ENCODE results near the gene DTL.

The DTL gene

DNA sequence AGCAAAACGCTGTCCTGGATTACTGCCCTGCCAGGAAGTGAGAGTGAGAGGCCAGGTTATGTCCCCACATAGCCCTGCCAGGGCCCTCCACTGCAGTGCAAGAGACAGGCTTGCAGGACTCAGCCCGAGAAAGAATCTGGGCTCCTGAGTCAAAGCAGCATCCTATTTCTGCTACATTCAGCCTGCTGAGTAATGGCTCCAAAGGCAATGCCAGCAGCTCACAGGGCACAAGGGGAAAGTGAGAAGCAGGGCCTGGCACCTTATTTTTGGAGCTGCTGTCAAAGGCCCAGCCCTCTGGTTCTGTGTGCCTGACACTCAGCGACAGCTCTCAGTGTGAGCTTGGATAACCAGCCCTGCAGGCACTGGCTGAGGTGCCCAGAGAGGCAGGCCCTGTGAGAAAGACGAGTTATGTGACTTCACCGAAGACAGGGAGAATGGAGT is 83.9 kb downstream of the DTL start:
- Histone ChIP-seq H3K4me3 (ENCODE audit: low read depth, low read length) (no peak overlapping the region), H3K9me3 (ENCODE audit: control insufficient read depth, insufficient read depth, low read length) (no peaks in the 10 kb centered on the region), H3K36me3 (ENCODE audit: control insufficient read depth, insufficient read depth, low read length) (no peaks in the 10 kb centered on the region), H3K4me1 (ENCODE audit: control insufficient read depth, insufficient read depth, low read length) (no peaks in the 10 kb centered on the region), H3K27me3 (ENCODE audit: control insufficient read depth, insufficient read depth, low read length) (no peaks in the 10 kb centered on the region), H3K9ac (ENCODE audit: low read depth, low read length) (no peak overlapping the region)

DNA sequence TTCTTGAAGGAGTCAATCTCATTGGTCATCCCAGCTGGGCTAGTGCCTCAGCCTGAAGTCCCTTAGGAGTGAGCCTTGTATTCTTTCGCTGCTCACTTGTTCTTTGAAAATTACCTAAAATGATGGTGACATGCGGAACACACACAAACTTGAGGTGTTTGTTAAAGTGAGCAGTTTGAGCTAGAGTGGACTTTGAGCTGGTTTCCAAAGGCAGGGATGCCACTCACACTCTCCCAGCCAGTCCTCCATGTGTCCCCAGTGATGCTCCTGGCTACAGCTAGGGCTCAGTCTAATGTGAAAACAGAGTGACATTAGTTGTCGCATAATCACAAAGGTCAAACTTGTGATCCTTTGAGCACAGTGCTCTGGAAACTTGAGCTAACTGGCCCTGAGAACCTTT is 84.3 kb downstream of the DTL start:
- Histone ChIP-seq H3K36me3 (ENCODE audit: control insufficient read depth, insufficient read depth, low read length) (no peaks in the 10 kb centered on the region), H3K4me3 (ENCODE audit: low read depth, low read length) (no peak overlapping the region), H3K4me1 (ENCODE audit: control insufficient read depth, insufficient read depth, low read length) (no peaks in the 10 kb centered on the region), H3K9ac (ENCODE audit: low read depth, low read length) (no peak overlapping the region), H3K27me3 (ENCODE audit: control insufficient read depth, insufficient read depth, low read length) (no peaks in the 10 kb centered on the region), H3K9me3 (ENCODE audit: control insufficient read depth, insufficient read depth, low read length) (no peaks in the 10 kb centered on the region)

DNA sequence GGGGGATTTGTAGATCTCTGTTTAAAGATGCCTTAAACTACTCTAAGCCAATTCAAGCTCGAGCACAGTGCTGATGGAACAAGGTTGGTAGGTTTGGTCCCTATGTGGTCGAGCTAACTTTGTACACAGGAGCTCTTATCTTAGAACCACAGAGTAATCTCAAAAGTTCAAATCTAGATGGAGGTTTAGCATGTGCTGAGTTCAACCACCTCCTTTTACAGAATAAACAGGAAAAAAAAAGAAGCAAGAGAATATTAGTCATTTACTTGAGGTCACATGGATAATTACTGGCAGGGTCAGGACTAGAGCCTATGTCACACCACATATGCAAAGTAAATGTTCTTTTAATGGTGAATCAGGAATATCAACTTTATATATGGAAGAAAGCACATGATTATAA is 86.2 kb downstream of the DTL start:
- Histone ChIP-seq H3K9me3 (ENCODE audit: control insufficient read depth, insufficient read depth, low read length) (no peaks in the 10 kb centered on the region), H3K4me1 (ENCODE audit: control insufficient read depth, insufficient read depth, low read length) (no peaks in the 10 kb centered on the region), H3K9ac (ENCODE audit: low read depth, low read length) (no peak overlapping the region)

DNA sequence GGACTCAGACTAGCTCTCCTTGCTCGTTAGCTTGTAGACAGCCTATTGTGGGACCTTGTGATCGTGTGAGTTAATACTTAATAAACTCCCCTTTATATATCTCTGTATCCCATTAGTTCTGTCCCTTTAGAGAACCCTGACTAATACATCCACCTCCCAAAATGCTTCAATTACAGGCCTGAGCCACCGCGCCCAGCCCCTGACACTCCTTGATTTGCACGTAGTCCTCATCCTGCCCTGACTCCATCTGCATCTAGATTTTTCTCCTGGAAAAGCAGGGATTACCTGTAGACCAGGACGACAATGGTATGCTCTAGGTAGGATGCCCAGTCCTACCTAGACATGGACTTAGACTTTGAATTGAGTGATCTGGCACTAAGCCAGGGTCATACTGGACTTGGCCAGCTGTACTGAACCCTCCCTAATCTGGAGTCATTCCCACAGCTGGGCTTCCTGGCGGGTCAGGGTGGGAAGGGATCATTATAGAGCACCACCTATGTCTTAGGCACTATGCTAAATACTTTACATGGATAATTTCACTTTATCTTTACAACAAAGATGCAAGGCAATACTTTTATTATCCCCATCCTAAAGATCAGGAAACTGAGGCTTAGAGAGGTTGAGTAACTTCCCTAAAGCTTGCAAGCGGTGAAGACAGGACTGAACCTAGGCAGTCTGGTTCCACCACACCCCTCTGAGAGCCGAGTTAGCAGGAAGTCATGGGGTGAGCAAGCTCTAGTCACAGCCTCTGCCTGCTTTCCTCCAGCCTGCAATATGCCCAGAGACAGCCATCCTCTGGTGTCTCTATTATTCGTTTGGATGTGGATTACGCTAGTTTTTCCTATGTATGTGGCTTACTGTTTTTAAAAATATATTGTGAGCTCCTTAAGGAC is 89.4 kb downstream of the DTL start:
- no peaks in the 10 kb centered on the region for H3K9me3 ChIP-seq (ENCODE audit: control insufficient read depth, insufficient read depth, low read length)
- no peak overlapping the region for H3K4me3 ChIP-seq (ENCODE audit: low read depth, low read length)
- no peaks in the 10 kb centered on the region for H3K36me3 ChIP-seq (ENCODE audit: control insufficient read depth, insufficient read depth, low read length)
- peaks cover 5% of the 10 kb centered on the region for H3K4me1 ChIP-seq (ENCODE audit: control insufficient read depth, insufficient read depth, low read length)
- H3K9ac ChIP-seq (ENCODE audit: low read depth, low read length): no peak overlapping the region
- no peaks in the 10 kb centered on the region for H3K27me3 ChIP-seq (ENCODE audit: control insufficient read depth, insufficient read depth, low read length)

More for the DNA sequence above, 86.2 kb downstream of the DTL start:
- Histone ChIP-seq H3K27me3 (ENCODE audit: control insufficient read depth, insufficient read depth, low read length) (no peaks in the 10 kb centered on the region), H3K36me3 (ENCODE audit: control insufficient read depth, insufficient read depth, low read length) (no peaks in the 10 kb centered on the region), H3K4me3 (ENCODE audit: low read depth, low read length) (no peak overlapping the region)

DNA sequence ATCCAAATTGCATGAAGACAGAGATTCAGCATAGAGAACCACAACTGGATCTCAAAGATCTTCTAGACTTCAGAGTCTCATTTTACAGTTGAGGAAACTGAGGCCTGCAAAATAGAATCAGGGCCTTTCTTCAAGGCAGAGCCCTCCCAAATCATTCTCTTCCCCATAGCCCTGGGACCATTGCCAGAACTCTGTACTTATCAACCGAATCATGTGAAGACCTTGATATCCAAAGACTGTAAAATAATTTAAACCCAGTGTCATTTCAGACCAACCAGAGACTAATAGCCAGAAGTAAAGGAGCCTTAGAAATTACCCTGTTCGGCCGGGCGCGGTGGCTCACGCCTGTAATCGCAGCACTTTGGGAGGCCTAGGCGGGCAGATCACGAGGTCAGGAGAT is 90.1 kb downstream of the DTL start:
- Histone ChIP-seq H3K27me3 (ENCODE audit: control insufficient read depth, insufficient read depth, low read length) (no peaks in the 10 kb centered on the region), H3K9me3 (ENCODE audit: control insufficient read depth, insufficient read depth, low read length) (no peaks in the 10 kb centered on the region), H3K9ac (ENCODE audit: low read depth, low read length) (no peak overlapping the region), H3K4me3 (ENCODE audit: low read depth, low read length) (no peak overlapping the region), H3K36me3 (ENCODE audit: control insufficient read depth, insufficient read depth, low read length) (no peaks in the 10 kb centered on the region), H3K4me1 (ENCODE audit: control insufficient read depth, insufficient read depth, low read length) (peaks cover 5% of the 10 kb centered on the region)

DNA sequence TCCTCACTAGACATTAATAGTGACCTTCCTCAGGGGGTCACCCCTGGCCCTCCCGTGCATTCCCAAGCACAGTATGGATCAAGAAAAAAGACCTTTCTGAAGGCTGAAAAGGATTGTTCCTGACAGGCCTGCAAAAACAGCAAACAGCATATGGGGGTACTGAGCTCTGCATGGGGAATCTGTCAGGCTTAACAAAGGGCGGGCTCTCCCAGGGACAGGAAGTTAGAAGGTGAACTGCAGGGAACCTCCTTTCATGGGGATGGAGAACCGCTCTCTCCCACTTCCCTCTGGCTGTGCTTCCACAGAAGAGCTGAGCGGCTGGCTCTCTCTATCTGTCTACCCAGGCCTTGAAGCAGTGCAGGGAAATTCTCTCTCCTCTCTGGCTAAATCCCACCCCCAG is 91.7 kb downstream of the DTL start:
- no peaks in the 10 kb centered on the region for H3K27me3 ChIP-seq (ENCODE audit: control insufficient read depth, insufficient read depth, low read length)
- no peak overlapping the region for H3K4me3 ChIP-seq (ENCODE audit: low read depth, low read length)
- H3K36me3 ChIP-seq (ENCODE audit: control insufficient read depth, insufficient read depth, low read length): no peaks in the 10 kb centered on the region
- peaks cover 5% of the 10 kb centered on the region for H3K4me1 ChIP-seq (ENCODE audit: control insufficient read depth, insufficient read depth, low read length)
- H3K9ac ChIP-seq (ENCODE audit: low read depth, low read length): no peak overlapping the region
- H3K9me3 ChIP-seq (ENCODE audit: control insufficient read depth, insufficient read depth, low read length): no peaks in the 10 kb centered on the region

DNA sequence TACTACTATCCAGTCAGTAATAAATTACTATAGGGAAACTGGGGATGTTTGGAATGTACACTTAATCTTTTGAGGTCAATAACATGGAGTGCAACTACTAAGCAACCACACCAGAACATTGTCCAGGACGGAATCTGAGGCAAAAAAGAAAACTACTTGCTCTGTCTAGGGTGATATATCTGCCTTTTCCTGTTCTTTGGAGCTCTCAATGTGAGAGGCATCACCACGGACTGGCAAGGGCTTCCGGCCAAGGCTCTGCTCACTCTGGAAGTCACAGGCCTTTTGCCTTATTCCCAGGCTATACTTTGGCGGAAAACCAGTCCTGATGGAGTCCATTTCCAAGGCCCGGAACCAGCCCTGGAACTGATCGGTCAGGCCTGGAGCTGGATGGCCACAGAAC is 94.2 kb downstream of the DTL start:
- H3K4me3 ChIP-seq (ENCODE audit: low read depth, low read length): no peak overlapping the region
- H3K36me3 ChIP-seq (ENCODE audit: control insufficient read depth, insufficient read depth, low read length): no peaks in the 10 kb centered on the region
- peaks cover 5% of the 10 kb centered on the region for H3K4me1 ChIP-seq (ENCODE audit: control insufficient read depth, insufficient read depth, low read length)
- H3K9me3 ChIP-seq (ENCODE audit: control insufficient read depth, insufficient read depth, low read length): no peaks in the 10 kb centered on the region
- H3K27me3 ChIP-seq (ENCODE audit: control insufficient read depth, insufficient read depth, low read length): no peaks in the 10 kb centered on the region
- no peak overlapping the region for H3K9ac ChIP-seq (ENCODE audit: low read depth, low read length)

DNA sequence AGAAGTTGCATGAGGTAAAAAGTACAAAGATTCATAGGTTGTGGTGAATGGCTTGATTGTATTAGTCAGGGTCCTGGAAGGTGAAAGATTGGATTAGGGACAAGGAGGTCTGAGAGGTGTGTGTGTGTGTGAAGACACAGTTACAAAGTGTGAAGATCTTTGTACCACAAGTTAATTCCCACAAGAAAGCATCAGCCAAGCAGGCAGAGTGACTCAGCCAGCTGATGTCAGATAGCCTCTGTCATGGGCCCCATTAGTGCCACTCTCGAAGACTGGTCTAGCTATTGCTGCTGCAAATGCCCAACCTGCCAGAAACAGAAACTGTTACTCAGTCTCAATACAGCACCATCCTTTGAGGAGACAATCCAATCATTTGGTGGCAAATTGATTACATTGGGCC is 96.5 kb downstream of the DTL start:
- H3K36me3 ChIP-seq (ENCODE audit: control insufficient read depth, insufficient read depth, low read length): no peaks in the 10 kb centered on the region
- H3K9ac ChIP-seq (ENCODE audit: low read depth, low read length): no peak overlapping the region
- H3K27me3 ChIP-seq (ENCODE audit: control insufficient read depth, insufficient read depth, low read length): no peaks in the 10 kb centered on the region

DNA sequence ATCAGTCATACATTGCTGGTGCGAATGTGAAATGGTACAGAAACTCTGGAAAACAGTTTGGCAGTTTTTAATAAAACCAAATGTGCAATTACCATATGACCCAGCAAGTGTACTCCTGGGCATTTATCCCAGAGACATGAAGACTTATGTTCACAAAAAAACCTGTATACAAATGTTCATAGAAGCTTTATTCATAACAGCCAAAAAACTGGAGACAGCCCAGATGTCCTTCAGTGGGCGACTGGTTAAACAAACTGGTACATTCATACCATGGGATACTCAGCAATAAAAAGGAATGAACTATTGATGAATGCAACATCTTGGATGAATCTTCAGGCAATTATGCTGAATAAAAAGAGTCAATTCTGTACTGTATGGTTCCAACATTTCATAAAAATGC is 97.8 kb downstream of the DTL start:
- Histone ChIP-seq H3K4me3 (ENCODE audit: low read depth, low read length) (no peak overlapping the region), H3K9me3 (ENCODE audit: control insufficient read depth, insufficient read depth, low read length) (no peaks in the 10 kb centered on the region), H3K36me3 (ENCODE audit: control insufficient read depth, insufficient read depth, low read length) (no peaks in the 10 kb centered on the region), H3K4me1 (ENCODE audit: control insufficient read depth, insufficient read depth, low read length) (no peaks in the 10 kb centered on the region), H3K27me3 (ENCODE audit: control insufficient read depth, insufficient read depth, low read length) (no peaks in the 10 kb centered on the region), H3K9ac (ENCODE audit: low read depth, low read length) (no peak overlapping the region)

More for the DNA sequence above, 96.5 kb downstream of the DTL start:
- Histone ChIP-seq H3K4me3 (ENCODE audit: low read depth, low read length) (no peak overlapping the region), H3K4me1 (ENCODE audit: control insufficient read depth, insufficient read depth, low read length) (peaks cover 4% of the 10 kb centered on the region), H3K9me3 (ENCODE audit: control insufficient read depth, insufficient read depth, low read length) (no peaks in the 10 kb centered on the region)

DNA sequence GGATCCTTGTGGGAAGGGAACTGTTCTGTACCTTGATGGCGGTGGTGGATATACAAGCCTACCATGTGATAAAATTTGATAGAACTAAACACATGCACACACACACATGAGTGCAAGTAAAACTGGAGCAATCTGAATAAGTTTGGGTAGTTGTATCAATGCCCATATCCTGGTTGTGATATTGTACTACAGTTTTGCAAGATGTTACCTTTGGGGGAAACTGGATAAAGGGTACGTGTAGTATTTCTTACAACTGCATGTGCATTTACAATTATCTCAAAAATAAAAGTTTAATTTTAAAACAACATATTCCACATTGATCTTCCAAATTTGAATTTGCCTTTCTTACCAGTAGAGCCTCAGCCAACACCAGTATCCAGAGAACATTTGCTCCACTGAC is 99.6 kb downstream of the DTL start:
- no peaks in the 10 kb centered on the region for H3K9me3 ChIP-seq (ENCODE audit: control insufficient read depth, insufficient read depth, low read length)
- H3K27me3 ChIP-seq (ENCODE audit: control insufficient read depth, insufficient read depth, low read length): no peaks in the 10 kb centered on the region
- H3K4me3 ChIP-seq (ENCODE audit: low read depth, low read length): no peak overlapping the region
- no peak overlapping the region for H3K9ac ChIP-seq (ENCODE audit: low read depth, low read length)
- no peaks in the 10 kb centered on the region for H3K36me3 ChIP-seq (ENCODE audit: control insufficient read depth, insufficient read depth, low read length)
- H3K4me1 ChIP-seq (ENCODE audit: control insufficient read depth, insufficient read depth, low read length): no peaks in the 10 kb centered on the region

DNA sequence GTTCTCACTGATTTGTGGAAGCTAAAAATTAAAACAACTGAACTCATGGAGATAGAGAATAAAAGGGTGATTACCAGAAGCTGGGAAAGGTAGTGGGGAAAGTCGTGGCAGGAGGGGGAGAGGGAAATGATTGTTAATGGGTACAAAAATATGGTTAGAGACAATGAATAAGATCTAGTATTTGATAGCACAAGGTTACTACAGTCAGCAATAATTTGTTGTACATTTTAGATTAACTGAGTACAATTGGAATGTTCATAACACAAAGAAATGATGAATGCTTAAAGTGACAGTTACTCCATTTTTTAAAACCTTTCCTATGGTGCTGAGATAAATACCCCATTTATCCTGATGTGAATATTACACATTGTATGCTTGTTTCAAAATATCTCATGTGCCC is 102.3 kb downstream of the DTL start:
- Histone ChIP-seq H3K4me1 (ENCODE audit: control insufficient read depth, insufficient read depth, low read length) (no peaks in the 10 kb centered on the region), H3K4me3 (ENCODE audit: low read depth, low read length) (no peak overlapping the region), H3K9ac (ENCODE audit: low read depth, low read length) (no peak overlapping the region), H3K9me3 (ENCODE audit: control insufficient read depth, insufficient read depth, low read length) (no peaks in the 10 kb centered on the region), H3K36me3 (ENCODE audit: control insufficient read depth, insufficient read depth, low read length) (no peaks in the 10 kb centered on the region), H3K27me3 (ENCODE audit: control insufficient read depth, insufficient read depth, low read length) (no peaks in the 10 kb centered on the region)

DNA sequence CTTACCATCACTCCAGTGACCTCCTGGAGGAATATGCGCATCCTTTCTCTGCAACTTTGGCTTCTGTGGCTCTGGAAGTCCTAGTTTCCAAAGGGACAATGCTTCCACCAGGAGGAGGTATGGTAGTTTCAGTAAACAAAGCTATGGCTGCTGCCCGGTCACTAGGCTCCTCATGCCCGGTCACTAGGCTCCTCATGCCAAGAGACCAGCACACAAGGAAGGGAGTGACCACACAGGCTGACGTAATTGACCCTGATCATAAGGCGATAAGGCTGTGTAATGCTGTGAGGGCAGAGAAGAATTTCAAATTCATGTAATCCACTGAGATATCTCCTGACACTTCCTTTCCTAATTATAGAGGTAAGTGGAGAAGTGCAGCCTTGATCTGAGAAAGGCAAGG is 102.9 kb downstream of the DTL start:
- Histone ChIP-seq H3K36me3 (ENCODE audit: control insufficient read depth, insufficient read depth, low read length) (no peaks in the 10 kb centered on the region), H3K9ac (ENCODE audit: low read depth, low read length) (no peak overlapping the region), H3K9me3 (ENCODE audit: control insufficient read depth, insufficient read depth, low read length) (no peaks in the 10 kb centered on the region), H3K27me3 (ENCODE audit: control insufficient read depth, insufficient read depth, low read length) (no peaks in the 10 kb centered on the region), H3K4me1 (ENCODE audit: control insufficient read depth, insufficient read depth, low read length) (no peaks in the 10 kb centered on the region), H3K4me3 (ENCODE audit: low read depth, low read length) (no peak overlapping the region)

Measured in iPS-15b (cell line).